HG03571 (cell line): ENCODE data around the gene SUSD4.
"Not testable (repeated sequence)": the region's sequence is repeated elsewhere in the genome, so short reads cannot be mapped to it uniquely, and the experiment has no call there.

Experiments used
- ATAC-seq: cut with Tn5 transposase; IDR thresholded peaks from one replicate; pipeline ENCODE4 v1.9.1; 2021; ENCODE audit not compliant: unreplicated experiment

SUSD4 gene

GRCh38 chr1:223363856-223364684, at the start of gene SUSD4:
SUSD4 (minus strand) TSS chr1:223364176; CDS start chr1:223363425, 751 bp downstream.
- peak; percentile 56 for ATAC-seq

GRCh38 chr1:223413216-223413615, 49.2 kb upstream of the SUSD4 start:
- no peak for ATAC-seq

GRCh38 chr1:223411710-223412109, 47.7 kb upstream of the SUSD4 start:
- no peak for ATAC-seq

- no peak for ATAC-seq
These were observed 47.3 kb upstream of the SUSD4 start for GRCh38 chr1:223411309-223411708.

- no peak for ATAC-seq
These were observed 46.1 kb upstream of the SUSD4 start for GRCh38 chr1:223410036-223410435.

- no peak for ATAC-seq
These were observed 41.5 kb upstream of the SUSD4 start for GRCh38 chr1:223405507-223405906.

GRCh38 chr1:223403184-223403815, 39.3 kb upstream of the SUSD4 start:
- no peak for ATAC-seq

- no peak for ATAC-seq
These were observed 38.8 kb upstream of the SUSD4 start for GRCh38 chr1:223402790-223403142.

- ATAC-seq, result no peak
These were observed 38.2 kb upstream of the SUSD4 start for GRCh38 chr1:223401873-223402789.

GRCh38 chr1:223399393-223399792, 35.4 kb upstream of the SUSD4 start:
- ATAC-seq, result not testable (repeated sequence)

- ATAC-seq, result no peak
These were observed 30.7 kb upstream of the SUSD4 start for GRCh38 chr1:223394706-223395105.

- no peak for ATAC-seq
These were observed 30.3 kb upstream of the SUSD4 start for GRCh38 chr1:223394242-223394641.

GRCh38 chr1:223393275-223394214, 29.6 kb upstream of the SUSD4 start, which contains the start of gene CCDC185:
CCDC185 (plus strand) TSS chr1:223393415; CDS start chr1:223393476, 61 bp downstream.
- no peak for ATAC-seq

- no peak for ATAC-seq
These were observed 26.6 kb upstream of the SUSD4 start for GRCh38 chr1:223390618-223391017.

- no peak for ATAC-seq
These were observed 22.0 kb upstream of the SUSD4 start for GRCh38 chr1:223386013-223386412.

- ATAC-seq, result no peak
These were observed 14.8 kb upstream of the SUSD4 start for GRCh38 chr1:223378754-223379153.

GRCh38 chr1:223374064-223374610, 10.2 kb upstream of the SUSD4 start:
- no peak for ATAC-seq

- peak; percentile 13 for ATAC-seq
These were observed 858 bp upstream of the SUSD4 start for GRCh38 chr1:223364685-223365382.
